ENCODE results near the gene TBL3. TPM values are rescaled to one million over a fixed set of nuclear protein-coding genes. Genes with fewer than 3 reads are reported as not detected.
"Not testable (repeated sequence)": the region's sequence is repeated elsewhere in the genome, so short reads cannot be mapped to it uniquely, and the experiment has no call there.

TBL3 gene
- total RNA-seq, 4 donors from 2014 or later, result 4.1 to 46.6 (median 27.4) TPM

GRCh38 chr16:2009791-2010510, 38.1 kb downstream of the TBL3 start, which contains the start of gene ZNF598:
Gene ZNF598, minus strand, starts transcription at chr16:2009821.
- intact Hi-C loops (cut with DNase I; ENCODE audit: low total_unique reads), result no loop called here
- Histone ChIP-seq H3K27ac (peak within 1 kb of the TSS; percentile 84 to 88), H3K4me1 (peaks cover 0 to 30% of the 10 kb centered on the region in 2 donors), H3K27me3 (no peaks in the 10 kb centered on the region), H3K36me3 (no peaks in the 10 kb centered on the region), H3K9me3 (no peaks in the 10 kb centered on the region), H3K4me3 (peak within 1 kb of the TSS; percentile 67 to 73)
- TF ChIP-seq POLR2A (IDR thresholded peaks at IDR 0.05) (peak; percentile 66 to 87), CTCF (IDR thresholded peaks at IDR 0.05) (peak in 2 of 4 experiments; percentile 10 to 32)
- DNase-seq, result peak; percentile 70 to 83

DNA sequence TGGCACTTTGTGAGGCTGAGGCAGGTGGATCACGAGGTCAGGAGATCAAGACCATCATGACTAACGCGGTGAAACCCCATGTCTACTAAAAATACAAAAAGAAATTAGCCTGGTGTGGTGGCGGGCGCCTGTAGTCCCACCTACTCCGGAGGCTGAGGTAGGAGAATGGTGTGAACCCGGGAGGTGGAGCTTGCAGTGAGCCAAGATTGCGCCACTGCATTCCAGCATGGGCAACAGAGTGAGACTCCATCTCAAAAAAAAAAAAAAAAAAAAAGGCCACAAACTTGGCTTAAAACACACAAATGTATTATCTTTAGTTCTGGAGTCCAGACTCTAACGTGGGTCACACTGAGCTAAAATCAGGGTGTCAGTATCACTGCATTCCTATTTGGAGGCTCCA, 39.9 kb downstream of the TBL3 start:
- H3K9me3 ChIP-seq; H3K27ac ChIP-seq; H3K27me3 ChIP-seq; intact Hi-C loops (cut with DNase I; ENCODE audit: low total_unique reads); H3K36me3 ChIP-seq; H3K4me3 ChIP-seq; DNase-seq: not testable (repeated sequence)
- peaks cover 0 to 21% of the 10 kb centered on the region in 2 donors for H3K4me1 ChIP-seq

DNA sequence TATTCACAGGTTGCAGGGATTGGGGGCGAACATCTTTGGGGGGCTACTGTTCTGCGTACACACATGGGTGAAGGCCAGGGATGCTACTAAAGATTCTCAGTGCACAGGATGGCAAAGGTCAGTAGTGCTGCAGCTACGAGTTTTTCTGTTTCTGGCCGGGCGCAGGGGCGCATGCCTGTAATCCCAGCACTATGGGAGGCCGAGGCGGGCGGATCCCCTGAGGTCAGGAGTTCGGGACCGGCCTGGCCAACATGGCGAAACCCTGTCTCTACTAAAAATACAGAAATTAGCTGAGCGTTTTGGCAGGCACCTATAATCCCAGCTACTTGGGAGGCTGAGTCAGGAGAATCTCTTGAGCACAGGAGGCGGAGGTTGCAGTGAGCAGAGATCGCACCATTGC, 41.7 kb downstream of the TBL3 start:
- Histone ChIP-seq H3K4me1 (peaks cover 0 to 5% of the 10 kb centered on the region in 2 donors), H3K27ac (no peak overlapping the region), H3K4me3 (no peak overlapping the region), H3K36me3 (no peaks in the 10 kb centered on the region), H3K9me3 (no peaks in the 10 kb centered on the region), H3K27me3 (no peaks in the 10 kb centered on the region)
- intact Hi-C loops (cut with DNase I; ENCODE audit: low total_unique reads), result no loop called here
- TF ChIP-seq POLR2A (IDR thresholded peaks at IDR 0.05), result no peak
- TF ChIP-seq CTCF (IDR thresholded peaks at IDR 0.05), result no peak
- no peak for DNase-seq

GRCh38 chr16:2015117-2015946, 43.5 kb downstream of the TBL3 start:
- intact Hi-C loops (cut with DNase I; ENCODE audit: low total_unique reads), result no loop called here
- TF ChIP-seq CTCF (IDR thresholded peaks at IDR 0.05), result no peak
- TF ChIP-seq POLR2A (IDR thresholded peaks at IDR 0.05), result no peak
- no peak overlapping the region for H3K4me3 ChIP-seq
- H3K9me3 ChIP-seq, result no peaks in the 10 kb centered on the region
- H3K4me1 ChIP-seq, result peaks cover 0 to 10% of the 10 kb centered on the region in 2 donors
- no peaks in the 10 kb centered on the region for H3K36me3 ChIP-seq
- H3K27me3 ChIP-seq, result peaks cover 0 to 5% of the 10 kb centered on the region in 2 donors
- H3K27ac ChIP-seq, result no peak overlapping the region
- DNase-seq, result no peak

GRCh38 chr16:2015947-2016208, 44.0 kb downstream of the TBL3 start:
- peaks cover 0 to 9% of the 10 kb centered on the region in 2 donors for H3K27me3 ChIP-seq
- H3K4me1 ChIP-seq, result peaks cover 0 to 13% of the 10 kb centered on the region in 2 donors
- H3K36me3 ChIP-seq, result no peaks in the 10 kb centered on the region
- no peak for TF ChIP-seq CTCF (IDR thresholded peaks at IDR 0.05)
- TF ChIP-seq POLR2A (IDR thresholded peaks at IDR 0.05), result no peak
- no peaks in the 10 kb centered on the region for H3K9me3 ChIP-seq
- no peak overlapping the region for H3K27ac ChIP-seq
- H3K4me3 ChIP-seq, result no peak overlapping the region
- DNase-seq, result no peak
- intact Hi-C loops (cut with DNase I; ENCODE audit: low total_unique reads), result no loop called here

Measured in uterus (tissue), 4 donors.